K562 (cell line): ENCODE results near the gene F13B. TPM values are rescaled to one million over a fixed set of nuclear protein-coding genes. Genes with fewer than 3 reads are reported as not detected.
"Not testable (repeated sequence)": the region's sequence is repeated elsewhere in the genome, so short reads cannot be mapped to it uniquely, and the experiment has no call there.

Experiments
- ATAC-seq: fragments of 200-7000 bp; cut with Tn5 transposase; 3 replicates; pipeline ENCODE4 v1.9.1; 2020; ENCODE audit warnings: moderate library complexity
- BruUV-seq: library from RNA; stranded (reverse); fragments of 400-500 nt; replicated peaks from 2 replicates; lab custom pipeline; 2021; lab: Mats Ljungman, UMichigan
- CTCF ChIA-PET: fragments of 300-600 bp; formaldehyde crosslinking; extraction: SDS; loops from one replicate; lab custom pipeline; 2021; ENCODE audit warnings: low intra/inter-chr PET ratio; lab: Yijun Ruan, JAX
- POLR2A ChIA-PET: fragments of 300-600, 350-650 bp; sonication (Branson Sonifier 250); formaldehyde crosslinking; extraction: SDS; loops from one replicate; lab custom pipeline; 2021; ENCODE audit warnings: antibody characterized with exemption, inconsistent platforms; lab: Yijun Ruan, JAX
- DNase-seq, 4 experiments: peaks; one replicate each; pipeline versions ENCODE4 v3.0.0 to v3.0.0-alpha.2; 2011 to 2018; ENCODE audit warnings: low spot score in 3 of 4, mixed read lengths in 3 of 4; ENCODE audit errors: extremely low read depth in 1 of 4
- FAIRE-seq: peaks from 2 replicates; lab custom pipeline; 2011; peaks lifted over from hg19 to GRCh38; lab: Jason Lieb, UNC
- H2AFZ ChIP-seq: 2 replicates; pipeline ENCODE4 v1.6.0; 2011; ENCODE audit warnings: low read depth, low read length, control low read depth, inconsistent platforms
- H3K27ac ChIP-seq: fragments of 200-600 bp; 3 replicates; pipeline ENCODE4 v1.8.0; 2011; ENCODE audit warnings: low read depth, mild to moderate bottlenecking, control low read depth, inconsistent platforms, low read length, moderate library complexity, mixed read lengths; ENCODE audit errors: extremely low read depth
- H3K27me3 ChIP-seq, 2 experiments: fragments of 300-600 bp in 1 of 2; 2 replicates in 1 of 2; 3 replicates in 1 of 2; pipeline versions ENCODE4 v1.6.0 to v1.8.0; 2011; ENCODE audit warnings: inconsistent platforms in 2 of 2, low read length in 2 of 2, mild to moderate bottlenecking in 1 of 2, mixed read lengths in 1 of 2, moderate library complexity in 1 of 2; ENCODE audit not compliant: control insufficient read depth in 2 of 2, insufficient read depth in 2 of 2
- H3K36me3 ChIP-seq: fragments of 300-600 bp; 3 replicates; pipeline ENCODE4 v1.8.0; 2011; ENCODE audit warnings: mild to moderate bottlenecking, low read length, inconsistent platforms; ENCODE audit not compliant: control insufficient read depth, insufficient read depth
- H3K4me1 ChIP-seq, 2 experiments: fragments of 200-600 bp in 1 of 2; replicated peaks in 1 of 2; 2 replicates in 1 of 2; 3 replicates in 1 of 2; pipeline versions ENCODE4 v1.5.1 to v1.8.0; 2011; ENCODE audit warnings: inconsistent platforms in 2 of 2, low read length in 2 of 2, mild to moderate bottlenecking in 1 of 2, mixed read lengths in 1 of 2, moderate library complexity in 1 of 2; ENCODE audit not compliant: control insufficient read depth in 2 of 2, insufficient read depth in 2 of 2
- H3K4me2 ChIP-seq: 2 replicates; pipeline ENCODE4 v1.6.1; 2011; ENCODE audit warnings: low read length, control low read depth, inconsistent platforms, mixed read lengths; ENCODE audit not compliant: insufficient read depth
- H3K4me3 ChIP-seq: fragments of 200-600 bp; sonication (generic), shearing (Covaris generic); 2 replicates; pipeline ENCODE4 v1.5.1; 2016; ENCODE audit warnings: control low read depth, inconsistent platforms
- H3K79me2 ChIP-seq: fragments of 200-600 bp; 3 replicates; pipeline ENCODE4 v1.8.0; 2011; ENCODE audit warnings: low read length, inconsistent platforms; ENCODE audit not compliant: control insufficient read depth, insufficient read depth
- H3K9ac ChIP-seq, 2 experiments: 2 replicates each; pipeline versions ENCODE4 v1.6.0 to v1.6.1; 2011; ENCODE audit warnings: low read depth in 2 of 2, low read length in 2 of 2, control low read depth in 1 of 2, inconsistent platforms in 1 of 2, mild to moderate bottlenecking in 1 of 2, mixed read lengths in 1 of 2; ENCODE audit not compliant: insufficient read depth in 1 of 2
- H3K9me1 ChIP-seq: one replicate; pipeline ENCODE4 v1.6.0; 2011; ENCODE audit warnings: inconsistent platforms, mild to moderate bottlenecking, low read length, moderate library complexity; ENCODE audit not compliant: control insufficient read depth, insufficient read depth
- H3K9me3 ChIP-seq: replicated peaks from 2 replicates; pipeline ENCODE4 v1.5.1; 2011; ENCODE audit warnings: low read depth, low read length, inconsistent platforms; ENCODE audit not compliant: control insufficient read depth, insufficient read depth
- H4K20me1 ChIP-seq: replicated peaks from 2 replicates; pipeline ENCODE4 v1.6.1; 2011; ENCODE audit warnings: low read length, inconsistent platforms, mixed read lengths; ENCODE audit not compliant: control insufficient read depth, insufficient read depth
- CBX3 ChIP-seq, 2 experiments: IDR thresholded peaks; 1 replicate in 1 of 2; 2 replicates in 1 of 2; pipeline ENCODE4 v1.6.1; 2012; ENCODE audit warnings: inconsistent platforms in 2 of 2, low read length in 2 of 2, borderline replicate concordance in 1 of 2, control low read depth in 1 of 2
- HDAC3 ChIP-seq: fragments of 450-650 bp; IDR thresholded peaks from 2 replicates; pipeline ENCODE4 v1.6.1; 2018; ENCODE audit warnings: borderline replicate concordance, mild to moderate bottlenecking, moderate library complexity; ENCODE audit not compliant: partially characterized antibody
- HMG20B ChIP-seq: fragments of 250-450 bp; sonication (Bioruptor Pico); IDR thresholded peaks from 2 replicates; pipeline ENCODE4 v1.5.0; 2021; ENCODE audit warnings: mild to moderate bottlenecking
- HNRNPK ChIP-seq: fragments of 200-400 bp; formaldehyde crosslinking; IDR thresholded peaks from one replicate; pipeline ENCODE4 v1.6.1; 2018; ENCODE audit warnings: mild to moderate bottlenecking, low read depth, low read length; ENCODE audit not compliant: poor library complexity, severe bottlenecking
- NFE2L1 ChIP-seq: fragments of 450-650 bp; IDR thresholded peaks from 2 replicates; pipeline ENCODE4 v1.6.1; 2016; ENCODE audit warnings: missing genetic modification characterization, low read depth, mild to moderate bottlenecking, missing compliant biosample characterization, moderate library complexity, borderline replicate concordance
- STAT5A ChIP-seq: IDR thresholded peaks from 2 replicates; pipeline ENCODE4 v1.6.1; 2012; ENCODE audit warnings: low read length, inconsistent platforms, borderline replicate concordance
- TAF15 ChIP-seq: fragments of 200-400 bp; formaldehyde crosslinking; IDR thresholded peaks from 2 replicates; pipeline ENCODE4 v1.6.1; 2017; ENCODE audit warnings: mild to moderate bottlenecking, low read depth, low read length, moderate library complexity
- TAF7 ChIP-seq: fragments of 450-650 bp; IDR thresholded peaks from 2 replicates; pipeline ENCODE4 v1.6.1; 2016; ENCODE audit warnings: missing genetic modification characterization, missing compliant biosample characterization
- XRCC5 ChIP-seq: fragments of 200-400 bp; formaldehyde crosslinking; IDR thresholded peaks from 2 replicates; pipeline ENCODE4 v1.6.1; 2017; ENCODE audit warnings: low read depth, mild to moderate bottlenecking, low read length
- ZNF224 ChIP-seq: sonication (generic); formaldehyde crosslinking; IDR thresholded peaks from 2 replicates; pipeline ENCODE4 v1.8.0; 2022; ENCODE audit warnings: mild to moderate bottlenecking, missing genetic modification reagents
- ZNF717 ChIP-seq: fragments of 250-450 bp; sonication (Bioruptor Pico); IDR thresholded peaks from 2 replicates; pipeline ENCODE4 v1.5.0; 2021
- WGBS: fragments of 100-300 bp; shearing (Covaris generic); methylation state at CpG from one replicate; pipeline ENCODE4 v1.1.6; 2016; ENCODE audit warnings: low coverage, mixed read lengths; ENCODE audit not compliant: insufficient coverage; ENCODE audit errors: missing lambda C conversion rate; 5-methylcytosine and 5-hydroxymethylcytosine counted together
- in situ Hi-C: fragments of 300-500 bp; cut with MboI; formaldehyde crosslinking; loops from 4 replicates; pipeline ENCODE4 v1.15.0; 2018; ENCODE audit warnings: inconsistent platforms, mixed read lengths
- intact Hi-C: fragments of 100-400 bp; cut with micrococcal nuclease; formaldehyde crosslinking; loops from 2 replicates; pipeline ENCODE4 v1.14.2; 2022
- polyA plus RNA-seq, 8 experiments: library from polyadenylated mRNA; depleted of rRNA in 4 of 8; stranded (reverse) in 5 of 8; unstranded in 3 of 8; fragments of >200 nt; fragmentation: Nextera tagmentation in 2 of 8; fragmentation: Illumina TruSeq in 1 of 8; extraction: Ambion mirVana in 2 of 8; extraction: Trizol in 1 of 8; gene quantifications; 2 replicates each; pipeline versions ENCODE4 v1.2.1 to v1.2.3, GENCODE V29; 2011 to 2014; ENCODE audit warnings: inconsistent platforms in 1 of 8, missing spikeins in 1 of 8
- total RNA-seq, 7 experiments: library from RNA; depleted of rRNA in 6 of 7; stranded (reverse); fragments of >200 nt in 6 of 7; fragmentation: Illumina TruSeq in 2 of 7; extraction: Trizol in 2 of 7; gene quantifications; 2 replicates each; pipeline versions ENCODE4 v1.2.1 to v1.2.3, GENCODE V29; 2011 to 2021; ENCODE audit warnings: low replicate concordance in 1 of 7
- TF ChIP-seq, protein P1 (sequence below): sonication (generic); formaldehyde crosslinking; IDR thresholded peaks from 2 replicates; pipeline ENCODE4 v1.8.0; 2023; ENCODE audit warnings: mild to moderate bottlenecking, missing genetic modification reagents

The F13B gene
- total and polyA plus RNA-seq, 9 of the 15 experiments (the other 6 are each of a cell fraction or from before 2014, with no cell fraction given), result not detected

DNA sequence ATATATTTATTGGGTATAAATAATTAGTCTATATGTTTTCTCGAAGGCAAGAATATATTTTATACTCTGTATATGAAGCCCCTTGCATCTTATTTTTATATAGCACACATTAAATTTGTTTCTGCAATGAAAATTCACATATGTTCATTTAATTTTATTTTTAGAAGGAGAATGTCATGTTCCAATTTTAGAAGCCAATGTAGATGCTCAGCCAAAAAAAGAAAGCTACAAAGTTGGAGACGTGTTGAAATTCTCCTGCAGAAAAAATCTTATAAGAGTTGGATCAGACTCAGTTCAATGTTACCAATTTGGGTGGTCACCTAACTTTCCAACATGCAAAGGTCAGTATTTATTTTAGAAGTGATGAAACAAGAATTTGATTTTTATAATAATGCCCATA lies 73.1 kb downstream of the F13B start:
- H3K36me3 ChIP-seq, result no peaks in the 10 kb centered on the region
- ATAC-seq (no peak), DNase-seq (no peak), FAIRE-seq (no peak)
- intact Hi-C loops (no loop called here), in situ Hi-C loops (no loop called here)
- H4K20me1 ChIP-seq, result no peaks in the 10 kb centered on the region
- no TSS peak for BruUV-seq
- no peaks in the 10 kb centered on the region for H3K9me3 ChIP-seq
- CTCF ChIA-PET, result no interaction called here
- H3K9ac ChIP-seq, result no peak overlapping the region
- no peaks in the 10 kb centered on the region for H3K79me2 ChIP-seq
- TF ChIP-seq HDAC3, result no peak
- TF ChIP-seq TAF15, result no peak
- no peak for TF ChIP-seq CBX3 (IDR thresholded peaks at IDR 0.05; ENCODE audit: borderline replicate concordance in 1 of 2, low read length in 2 of 2)
- no peak for TF ChIP-seq HMG20B (CRISPR knock-in tag)
- no peak for TF ChIP-seq STAT5A
- TF ChIP-seq ZNF224 (CRISPR knock-in tag), result no peak
- no peak for TF ChIP-seq HNRNPK
- TF ChIP-seq TAF7 (tag), result no peak
- TF ChIP-seq XRCC5, result no peak
- TF ChIP-seq, protein P1, sequence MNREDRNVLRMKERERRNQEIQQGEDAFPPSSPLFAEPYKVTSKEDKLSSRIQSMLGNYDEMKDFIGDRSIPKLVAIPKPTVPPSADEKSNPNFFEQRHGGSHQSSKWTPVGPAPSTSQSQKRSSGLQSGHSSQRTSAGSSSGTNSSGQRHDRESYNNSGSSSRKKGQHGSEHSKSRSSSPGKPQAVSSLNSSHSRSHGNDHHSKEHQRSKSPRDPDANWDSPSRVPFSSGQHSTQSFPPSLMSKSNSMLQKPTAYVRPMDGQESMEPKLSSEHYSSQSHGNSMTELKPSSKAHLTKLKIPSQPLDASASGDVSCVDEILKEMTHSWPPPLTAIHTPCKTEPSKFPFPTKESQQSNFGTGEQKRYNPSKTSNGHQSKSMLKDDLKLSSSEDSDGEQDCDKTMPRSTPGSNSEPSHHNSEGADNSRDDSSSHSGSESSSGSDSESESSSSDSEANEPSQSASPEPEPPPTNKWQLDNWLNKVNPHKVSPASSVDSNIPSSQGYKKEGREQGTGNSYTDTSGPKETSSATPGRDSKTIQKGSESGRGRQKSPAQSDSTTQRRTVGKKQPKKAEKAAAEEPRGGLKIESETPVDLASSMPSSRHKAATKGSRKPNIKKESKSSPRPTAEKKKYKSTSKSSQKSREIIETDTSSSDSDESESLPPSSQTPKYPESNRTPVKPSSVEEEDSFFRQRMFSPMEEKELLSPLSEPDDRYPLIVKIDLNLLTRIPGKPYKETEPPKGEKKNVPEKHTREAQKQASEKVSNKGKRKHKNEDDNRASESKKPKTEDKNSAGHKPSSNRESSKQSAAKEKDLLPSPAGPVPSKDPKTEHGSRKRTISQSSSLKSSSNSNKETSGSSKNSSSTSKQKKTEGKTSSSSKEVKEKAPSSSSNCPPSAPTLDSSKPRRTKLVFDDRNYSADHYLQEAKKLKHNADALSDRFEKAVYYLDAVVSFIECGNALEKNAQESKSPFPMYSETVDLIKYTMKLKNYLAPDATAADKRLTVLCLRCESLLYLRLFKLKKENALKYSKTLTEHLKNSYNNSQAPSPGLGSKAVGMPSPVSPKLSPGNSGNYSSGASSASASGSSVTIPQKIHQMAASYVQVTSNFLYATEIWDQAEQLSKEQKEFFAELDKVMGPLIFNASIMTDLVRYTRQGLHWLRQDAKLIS (CRISPR knock-in tag), result no peak
- no peak for TF ChIP-seq ZNF717
- TF ChIP-seq NFE2L1, result no peak
- WGBS, result 3% methylated on average over 2 of the region's 2 CpGs
- H2AFZ ChIP-seq, result no peak overlapping the region
- no peaks in the 10 kb centered on the region for H3K4me1 ChIP-seq
- H3K27ac ChIP-seq, result no peak overlapping the region
- no peak overlapping the region for H3K4me3 ChIP-seq
- no peak overlapping the region for H3K4me2 ChIP-seq
- POLR2A ChIA-PET, result no interaction called here
- H3K27me3 ChIP-seq, result no peaks in the 10 kb centered on the region
- no peaks in the 10 kb centered on the region for H3K9me1 ChIP-seq

DNA sequence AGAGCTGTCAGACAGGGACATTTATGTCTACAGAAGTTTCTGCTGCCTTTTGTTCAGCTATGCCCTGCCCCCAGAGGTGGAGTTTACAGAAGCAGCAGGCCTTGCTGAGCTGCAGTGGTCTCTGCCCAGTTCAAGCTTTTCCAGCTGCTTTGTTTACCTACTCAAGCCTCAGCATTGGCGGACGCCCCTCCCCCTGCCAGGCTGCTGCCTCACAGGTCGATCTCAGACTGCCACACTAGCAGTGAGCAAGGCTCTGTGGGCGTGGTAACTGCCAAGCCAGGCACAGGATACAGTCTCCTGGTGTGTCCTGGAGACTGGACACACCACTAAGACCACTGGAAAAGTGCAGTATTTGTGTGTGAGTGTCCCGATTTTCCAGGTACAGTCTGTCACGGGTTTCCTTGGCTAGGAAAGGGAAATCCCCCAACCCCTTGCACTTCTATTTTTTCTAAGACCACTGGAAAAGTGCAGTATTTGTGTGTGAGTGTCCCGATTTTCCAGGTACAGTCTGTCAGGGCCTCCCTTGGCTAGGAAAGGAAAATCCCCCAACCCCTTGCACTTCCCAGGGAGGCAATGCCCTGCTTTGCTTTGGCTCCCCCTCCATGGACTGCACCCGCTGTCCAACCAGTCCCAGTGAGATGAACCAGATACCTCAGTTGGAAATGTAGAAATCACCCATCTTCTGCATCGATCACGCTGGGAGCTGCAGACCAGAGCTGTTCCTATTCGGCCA lies 75.0 kb downstream of the F13B start:
- POLR2A ChIA-PET, H3K4me3 ChIP-seq, H3K36me3 ChIP-seq, H3K4me2 ChIP-seq, H3K27me3 ChIP-seq, H3K79me2 ChIP-seq, H3K9ac ChIP-seq, FAIRE-seq, H2AFZ ChIP-seq, H4K20me1 ChIP-seq, H3K27ac ChIP-seq, intact Hi-C loops, ATAC-seq, BruUV-seq, CTCF ChIA-PET, in situ Hi-C loops, H3K4me1 ChIP-seq, H3K9me1 ChIP-seq, H3K9me3 ChIP-seq: not testable (repeated sequence)
- WGBS, result 2% methylated on average over 11 of the region's 11 CpGs
- peak in 1 of 4 experiments; percentile 23 for DNase-seq
